Hematopoietic multipotent progenitor cell treated with erythropoietin and hydrocortisone succinate and interleukin-3 and kit ligand, for 8 days (in vitro differentiated cells): ENCODE results near the gene CPM.

Experiments
- DNase-seq: peaks from one replicate; pipeline ENCODE4 v3.0.0-alpha.2; 2015

The CPM gene

GRCh38 chr12:68903511-68903910 lies 29.5 kb downstream of the CPM start:
- no peak for DNase-seq

GRCh38 chr12:68901551-68901950 lies 31.4 kb downstream of the CPM start:
- no peak for DNase-seq

- DNase-seq, result no peak
Measured at GRCh38 chr12:68901145-68901544, 31.8 kb downstream of the CPM start.

GRCh38 chr12:68900241-68900640 lies 32.7 kb downstream of the CPM start:
- DNase-seq, result no peak

- DNase-seq, result no peak
Measured at GRCh38 chr12:68899251-68899771, 33.7 kb downstream of the CPM start.

- no peak for DNase-seq
Measured at GRCh38 chr12:68896881-68897540, 36.0 kb downstream of the CPM start.

GRCh38 chr12:68894276-68894855 lies 38.6 kb downstream of the CPM start:
- DNase-seq, result no peak

GRCh38 chr12:68893741-68894140 lies 39.2 kb downstream of the CPM start:
- DNase-seq, result no peak

- DNase-seq, result no peak
Measured at GRCh38 chr12:68893201-68893600, 39.8 kb downstream of the CPM start.

GRCh38 chr12:68891141-68891540 lies 41.8 kb downstream of the CPM start:
- no peak for DNase-seq

GRCh38 chr12:68890701-68891113 lies 42.3 kb downstream of the CPM start:
- DNase-seq, result no peak

- DNase-seq, result no peak
Measured at GRCh38 chr12:68888243-68888642, 44.7 kb downstream of the CPM start.

GRCh38 chr12:68887641-68888040 lies 45.3 kb downstream of the CPM start:
- no peak for DNase-seq

GRCh38 chr12:68886636-68887572 lies 46.1 kb downstream of the CPM start:
- DNase-seq, result no peak

GRCh38 chr12:68885381-68885780 lies 47.6 kb downstream of the CPM start:
- DNase-seq, result no peak

GRCh38 chr12:68884251-68884650 lies 48.7 kb downstream of the CPM start:
- DNase-seq, result no peak

GRCh38 chr12:68883151-68883550 lies 49.8 kb downstream of the CPM start:
- DNase-seq, result no peak

GRCh38 chr12:68882251-68882964 lies 50.6 kb downstream of the CPM start:
- no peak for DNase-seq

GRCh38 chr12:68880660-68881325 lies 52.2 kb downstream of the CPM start:
- DNase-seq, result no peak

GRCh38 chr12:68878846-68879245 lies 54.1 kb downstream of the CPM start:
- no peak for DNase-seq

- no peak for DNase-seq
Measured at GRCh38 chr12:68878283-68878682, 54.7 kb downstream of the CPM start.

- DNase-seq, result no peak
Measured at GRCh38 chr12:68877583-68877982, 55.4 kb downstream of the CPM start.
